CD4-positive, alpha-beta T cell treated with Interleukin-1 beta for 1 hour (primary cell): ENCODE data around the gene SCFD2.
"Not testable (repeated sequence)": the region's sequence is repeated elsewhere in the genome, so short reads cannot be mapped to it uniquely, and the experiment has no call there.

ENCODE experiments used
- DNase-seq, 2 donors: peaks; one replicate each; pipeline ENCODE4 v3.0.0-alpha.2; 2020 to 2022

Gene SCFD2

DNA sequence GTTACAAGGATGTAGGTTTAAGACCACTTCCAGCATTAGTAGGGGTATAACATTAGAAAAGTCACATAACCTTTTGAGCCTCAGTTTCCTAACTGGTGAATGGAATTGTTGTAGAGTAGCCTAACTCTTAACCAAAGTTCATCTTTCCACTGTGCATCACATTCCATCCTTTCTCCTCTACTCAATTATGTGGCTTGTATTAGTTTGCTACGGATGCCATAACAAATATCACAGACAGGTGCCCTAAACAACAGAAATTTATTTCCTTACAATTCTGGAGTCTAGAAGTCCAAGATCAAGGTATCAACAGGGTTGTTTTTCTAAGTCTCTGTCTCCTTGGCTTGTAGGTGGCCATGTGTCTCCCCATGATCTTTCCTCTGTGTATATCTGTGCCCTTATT is 271.8 kb downstream of the SCFD2 start:
- DNase-seq: no peak

DNA sequence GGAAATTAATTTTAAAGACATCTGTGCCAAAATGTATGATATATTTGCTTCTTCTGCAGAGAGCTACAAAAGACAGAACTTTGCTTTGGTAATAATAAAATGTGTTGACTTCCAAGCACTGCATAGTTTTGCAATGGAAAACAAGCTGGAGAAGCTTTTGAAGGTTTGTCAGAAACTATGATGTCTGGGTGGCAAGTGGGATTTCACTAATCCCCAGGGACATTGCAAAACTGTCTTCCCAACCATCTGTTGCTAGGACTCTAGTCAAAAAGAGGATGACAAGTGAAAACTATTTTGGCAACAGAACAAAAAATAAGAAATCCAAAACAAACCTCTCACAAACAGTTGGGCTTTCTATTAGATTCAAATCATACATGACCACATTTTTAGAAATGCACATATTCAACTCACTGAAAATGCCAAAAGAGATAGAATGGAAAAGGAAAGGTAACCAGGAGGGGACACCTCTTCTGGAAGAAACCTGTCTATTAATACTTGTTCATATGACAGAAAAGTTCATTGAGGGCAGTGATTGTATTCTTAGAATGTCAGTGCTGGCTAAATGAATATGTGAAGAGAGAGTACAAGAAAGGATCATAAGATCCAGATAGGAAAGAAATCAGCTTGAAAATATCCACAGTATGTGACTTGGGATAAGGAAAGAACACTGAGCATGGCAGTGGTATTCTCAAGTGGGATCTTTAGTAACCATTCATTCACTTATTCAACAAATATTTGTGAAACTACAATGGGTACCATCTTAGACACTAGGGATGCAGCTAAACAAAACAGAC is 275.7 kb downstream of the SCFD2 start:
- no peak for DNase-seq

DNA sequence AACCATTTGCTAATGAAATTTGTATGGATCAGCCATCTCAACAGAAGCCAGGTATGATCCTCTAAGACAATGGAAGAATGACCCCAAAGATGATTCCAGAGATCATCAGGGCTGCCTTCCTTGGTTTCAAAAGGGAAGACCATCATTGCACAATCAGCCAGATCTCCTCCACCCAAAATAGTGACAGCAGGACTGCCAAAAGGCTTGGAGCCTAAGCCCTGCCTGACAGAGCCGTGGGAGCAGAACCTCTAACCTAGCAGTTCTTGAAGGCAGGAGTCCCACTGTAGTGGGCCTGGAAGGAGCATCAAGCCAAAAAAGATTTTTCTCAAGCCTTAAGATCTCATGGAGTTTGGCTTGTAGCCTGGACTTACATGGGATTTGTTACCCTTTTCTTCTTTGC is 277.7 kb downstream of the SCFD2 start:
- DNase-seq: no peak

GRCh38 chr4:53076374-53076958 is 289.4 kb downstream of the SCFD2 start:
- DNase-seq: no peak

GRCh38 chr4:53075162-53075785 is 290.6 kb downstream of the SCFD2 start:
- no peak for DNase-seq

DNA sequence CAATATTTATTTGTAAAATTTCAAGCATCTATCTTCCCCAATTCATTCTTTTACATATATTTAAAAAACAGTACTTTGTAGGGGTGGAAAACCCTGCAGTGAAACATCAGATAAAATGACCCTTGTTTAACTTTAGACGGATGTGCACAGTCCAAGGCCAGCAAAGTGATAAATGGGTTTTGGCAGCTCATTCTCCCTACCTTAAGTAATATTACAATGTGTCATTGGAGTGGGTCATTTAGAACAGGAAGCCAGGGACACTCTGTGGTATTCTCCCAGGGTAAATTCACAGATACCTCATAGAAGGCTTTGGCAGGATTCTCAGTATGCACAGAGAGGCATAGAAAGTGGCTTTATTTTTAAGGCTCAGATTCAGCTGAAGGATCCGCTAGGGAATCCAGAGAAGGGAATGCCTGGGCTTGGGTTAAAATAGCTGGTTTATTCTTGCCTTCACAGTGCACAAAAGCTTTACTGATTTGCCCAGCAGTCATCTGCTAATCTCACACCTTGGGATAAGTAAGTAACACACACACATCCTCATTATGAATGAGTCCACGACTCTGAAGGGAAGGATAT is 297.0 kb downstream of the SCFD2 start:
- no peak for DNase-seq

DNA sequence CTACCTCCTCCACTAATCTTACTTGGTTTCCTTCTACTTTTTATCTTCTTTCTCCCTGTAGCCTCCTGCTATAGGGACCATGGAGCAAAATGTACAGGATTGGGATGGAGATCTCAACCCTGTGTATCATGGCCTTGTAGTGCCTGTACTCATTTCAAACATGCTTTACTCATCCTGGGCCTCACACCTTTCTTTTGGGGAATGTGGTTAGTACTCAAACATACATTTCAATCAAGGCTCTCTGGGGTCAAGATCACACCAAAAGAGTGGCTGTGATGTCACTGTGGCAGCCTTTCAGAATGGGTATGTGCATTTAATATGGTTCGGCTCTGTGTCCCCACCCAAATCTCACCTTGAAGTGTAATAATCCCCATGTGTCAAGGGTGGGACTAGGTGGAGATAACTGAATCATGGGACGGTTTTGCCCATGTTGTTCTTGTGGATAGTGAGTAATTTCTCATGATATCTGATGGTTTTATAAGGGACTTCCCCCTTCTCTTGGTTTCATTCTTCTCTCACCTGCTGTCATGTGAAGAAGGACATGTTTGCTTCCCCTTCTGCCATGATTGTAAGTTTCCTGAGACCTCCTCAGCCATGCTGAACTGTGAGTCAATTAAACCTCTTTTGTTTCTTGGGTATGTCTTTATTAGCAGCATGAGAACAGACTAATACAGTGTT is 298.6 kb downstream of the SCFD2 start:
- DNase-seq: no peak

DNA sequence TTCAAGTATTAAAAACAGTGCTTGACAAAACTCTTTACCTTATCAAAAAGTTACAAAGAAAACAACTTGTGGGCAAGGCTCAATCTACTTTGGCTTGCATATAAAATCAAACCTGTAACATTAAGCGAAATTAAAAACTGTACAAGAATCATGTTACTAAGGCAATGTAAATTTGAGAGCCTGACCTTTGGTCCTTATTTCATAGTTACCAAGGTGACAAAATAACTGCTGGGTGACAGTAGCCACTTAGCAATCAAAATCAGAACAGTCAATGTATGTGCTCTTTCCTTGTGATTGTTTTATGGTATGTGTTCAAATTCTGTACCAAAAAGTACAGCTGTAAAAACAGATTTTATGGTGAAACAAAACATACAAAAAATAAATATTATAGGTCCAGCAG is 299.7 kb downstream of the SCFD2 start:
- DNase-seq: no peak

DNA sequence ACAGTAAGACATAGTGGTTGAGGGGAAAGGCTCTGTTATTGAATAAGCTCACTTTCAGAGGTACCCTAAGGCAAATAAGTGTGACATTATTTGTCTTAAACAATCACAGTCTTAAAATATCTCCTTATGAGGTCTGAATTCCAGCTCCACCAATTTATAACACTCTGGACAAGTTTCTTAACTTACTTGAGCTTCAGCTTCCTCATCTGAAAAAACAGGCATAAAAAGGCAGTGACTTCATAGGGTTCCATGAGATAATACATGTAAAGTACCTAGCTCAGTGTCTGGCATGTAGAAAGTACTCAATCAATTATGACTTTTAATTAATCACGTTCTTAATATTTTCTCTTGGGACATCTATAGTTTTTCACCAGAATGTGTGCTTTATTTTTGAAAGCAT is 301.3 kb downstream of the SCFD2 start:
- no peak for DNase-seq

DNA sequence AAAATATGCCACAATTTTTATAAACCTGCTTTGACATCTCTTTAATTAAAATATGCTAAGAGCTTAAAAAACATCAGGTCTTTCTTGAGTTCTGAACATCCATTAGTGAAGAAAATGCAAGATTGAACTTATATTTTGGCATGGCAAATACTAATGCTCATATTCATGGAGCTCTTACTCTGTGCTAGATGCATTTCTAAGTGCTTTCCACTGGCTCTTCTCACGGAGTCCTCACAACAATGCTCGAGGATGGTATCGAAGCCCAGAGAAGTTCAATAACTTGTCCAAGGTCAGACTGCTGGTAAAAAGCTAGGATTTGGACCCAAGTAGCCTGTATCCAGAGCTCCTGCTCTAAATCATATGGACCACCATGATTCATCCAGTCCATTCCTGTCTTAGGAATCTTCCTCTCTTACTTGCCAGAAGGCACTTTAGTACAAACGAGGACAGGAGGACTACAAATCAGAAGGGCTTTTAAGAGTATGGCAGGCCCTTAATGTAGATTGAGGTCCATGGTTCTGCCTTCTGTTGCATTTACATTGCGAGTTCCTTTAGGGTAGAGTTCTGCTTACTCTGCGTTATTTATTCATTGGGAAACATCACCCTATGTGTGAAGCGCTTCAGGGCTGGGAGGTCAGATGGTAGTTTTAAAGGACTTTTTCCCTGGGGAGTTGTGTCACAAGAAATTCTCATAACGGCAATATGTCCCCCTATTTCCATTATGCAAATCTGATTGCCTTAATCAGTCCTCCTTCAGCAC is 304.6 kb downstream of the SCFD2 start:
- no peak for DNase-seq

GRCh38 chr4:53060278-53060677 is 305.6 kb downstream of the SCFD2 start:
- no peak for DNase-seq

DNA sequence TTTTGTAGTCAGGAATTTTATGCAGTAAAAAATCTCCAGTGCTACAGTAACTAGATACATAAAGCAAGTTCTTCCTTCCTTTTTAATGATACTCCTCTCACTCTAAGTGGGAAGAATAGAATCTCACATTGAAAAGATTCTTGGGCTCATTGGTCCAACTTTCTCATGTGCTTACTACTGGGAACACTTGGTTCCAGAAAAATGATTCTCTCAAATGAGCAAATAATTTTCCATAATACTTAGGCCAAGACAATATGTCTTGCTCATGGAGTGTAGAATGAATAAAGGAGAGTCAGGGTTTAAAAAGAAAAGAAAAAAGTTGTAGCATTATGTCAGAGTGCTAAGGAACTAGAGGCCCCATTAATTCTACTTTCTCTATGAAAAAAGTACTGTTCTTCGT is 306.0 kb downstream of the SCFD2 start:
- no peak for DNase-seq

DNA sequence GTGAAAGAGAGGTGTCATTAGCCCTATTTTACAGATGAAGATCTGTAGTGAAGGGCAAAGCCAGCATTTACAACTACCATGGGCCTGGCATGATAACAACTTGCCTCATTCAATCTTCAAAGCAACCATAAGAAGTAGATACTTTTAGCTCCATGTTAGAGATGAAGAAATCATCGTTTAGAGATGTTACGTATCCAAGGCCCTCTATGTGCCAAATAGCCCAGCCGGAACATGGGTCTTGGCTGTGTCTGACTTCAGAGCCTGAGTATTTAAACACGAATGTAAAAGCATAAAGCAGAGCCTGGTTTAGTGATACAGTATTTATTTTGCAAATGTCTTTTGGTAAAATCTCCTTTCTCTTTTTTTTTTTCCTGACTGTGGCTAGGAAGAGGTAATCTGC is 306.6 kb downstream of the SCFD2 start:
- no peak for DNase-seq

DNA sequence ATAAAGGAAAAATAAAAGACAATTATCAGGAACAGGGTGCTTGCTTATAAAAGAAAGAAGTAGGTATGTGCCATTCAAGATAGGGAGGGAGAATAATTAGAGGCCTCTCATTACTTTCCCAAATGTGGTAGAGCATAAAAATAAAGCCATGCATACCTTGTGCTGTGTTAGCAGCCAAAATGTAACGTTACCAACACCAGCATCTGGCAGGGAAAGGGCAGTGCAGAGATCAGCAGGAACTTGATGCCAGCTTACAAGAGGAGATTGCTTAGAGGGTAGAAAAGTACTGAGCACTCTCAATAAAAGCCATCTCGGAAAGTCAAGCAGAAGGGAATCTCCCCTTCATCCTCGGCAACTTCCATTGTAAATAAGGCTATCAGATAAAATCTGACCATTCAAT is 308.2 kb downstream of the SCFD2 start:
- DNase-seq: no peak

DNA sequence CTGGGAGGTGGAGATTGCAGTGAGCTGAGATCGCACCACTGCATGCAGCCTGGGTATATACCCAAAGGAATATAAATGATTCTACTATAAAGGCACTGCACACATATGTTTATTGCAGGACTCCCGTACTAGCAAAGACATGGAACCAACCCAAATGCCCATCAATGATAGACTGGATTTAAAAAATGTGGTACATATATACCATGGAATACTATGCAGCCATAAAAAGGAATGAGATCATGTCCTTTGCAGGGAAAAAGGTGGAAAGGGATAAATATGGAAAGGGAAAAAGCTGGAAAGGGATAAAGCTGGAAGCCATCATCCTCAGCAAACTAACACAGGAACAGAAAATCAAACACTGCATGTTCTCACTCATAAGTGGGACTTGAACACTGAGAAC is 308.8 kb downstream of the SCFD2 start:
- not testable (repeated sequence) for DNase-seq

DNA sequence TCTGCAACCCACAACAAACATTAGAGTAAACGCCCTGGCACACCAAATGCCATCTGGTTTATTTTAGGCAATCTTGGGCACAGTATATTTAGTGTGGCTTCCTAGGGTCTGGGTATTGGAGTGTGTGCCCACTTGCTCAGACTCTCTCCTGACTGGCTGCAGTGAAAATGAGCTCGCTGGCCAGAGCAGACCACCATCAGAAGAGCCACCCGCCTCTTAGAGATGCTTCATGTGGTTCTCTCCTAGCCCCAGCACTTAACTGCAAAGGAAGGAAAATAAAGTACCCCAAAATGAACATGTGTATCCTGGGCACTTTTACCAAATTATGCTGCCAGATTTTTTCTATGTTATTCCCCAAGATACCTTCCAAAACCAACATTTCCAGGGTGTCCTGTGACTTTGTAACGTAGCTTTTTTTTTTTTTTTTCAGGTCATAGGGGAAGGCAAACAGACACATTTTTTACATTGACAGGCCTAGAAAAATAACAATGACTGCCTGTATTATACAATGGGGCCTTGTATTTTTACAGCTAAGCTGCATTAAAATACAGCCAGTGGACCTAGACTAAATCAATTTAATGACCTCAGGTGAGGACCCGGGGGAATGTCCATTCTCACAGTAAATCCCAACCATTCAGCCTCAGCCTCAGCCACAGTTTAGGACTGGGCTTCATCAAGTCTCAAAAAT is 310.0 kb downstream of the SCFD2 start:
- no peak for DNase-seq

- no peak for DNase-seq
Measured at GRCh38 chr4:53055274-53055673, 310.6 kb downstream of the SCFD2 start.

DNA sequence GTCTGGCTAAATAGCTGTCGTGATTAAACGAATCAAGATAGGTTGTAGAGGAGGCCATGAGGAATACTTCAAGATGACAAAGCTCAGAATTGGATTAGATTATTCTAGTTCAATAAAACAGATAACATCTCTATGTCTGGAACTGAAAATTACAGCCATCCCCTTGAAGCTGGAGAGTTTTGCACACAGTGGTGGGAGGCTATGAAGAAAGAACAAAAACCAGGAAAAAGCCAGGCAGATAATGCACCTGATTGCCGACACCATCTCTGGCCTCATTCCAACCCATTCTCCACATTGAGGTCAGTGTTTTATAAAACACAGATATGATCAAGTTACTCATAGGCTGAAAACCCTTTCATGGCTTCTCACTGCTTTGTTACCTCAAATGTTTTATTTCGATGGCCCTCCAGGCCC is 315.5 kb downstream of the SCFD2 start:
- no peak for DNase-seq

- no peak for DNase-seq
Measured at GRCh38 chr4:53049528-53049927, 316.3 kb downstream of the SCFD2 start.

- no peak for DNase-seq
Measured at GRCh38 chr4:53044651-53044960, 321.3 kb downstream of the SCFD2 start.

DNA sequence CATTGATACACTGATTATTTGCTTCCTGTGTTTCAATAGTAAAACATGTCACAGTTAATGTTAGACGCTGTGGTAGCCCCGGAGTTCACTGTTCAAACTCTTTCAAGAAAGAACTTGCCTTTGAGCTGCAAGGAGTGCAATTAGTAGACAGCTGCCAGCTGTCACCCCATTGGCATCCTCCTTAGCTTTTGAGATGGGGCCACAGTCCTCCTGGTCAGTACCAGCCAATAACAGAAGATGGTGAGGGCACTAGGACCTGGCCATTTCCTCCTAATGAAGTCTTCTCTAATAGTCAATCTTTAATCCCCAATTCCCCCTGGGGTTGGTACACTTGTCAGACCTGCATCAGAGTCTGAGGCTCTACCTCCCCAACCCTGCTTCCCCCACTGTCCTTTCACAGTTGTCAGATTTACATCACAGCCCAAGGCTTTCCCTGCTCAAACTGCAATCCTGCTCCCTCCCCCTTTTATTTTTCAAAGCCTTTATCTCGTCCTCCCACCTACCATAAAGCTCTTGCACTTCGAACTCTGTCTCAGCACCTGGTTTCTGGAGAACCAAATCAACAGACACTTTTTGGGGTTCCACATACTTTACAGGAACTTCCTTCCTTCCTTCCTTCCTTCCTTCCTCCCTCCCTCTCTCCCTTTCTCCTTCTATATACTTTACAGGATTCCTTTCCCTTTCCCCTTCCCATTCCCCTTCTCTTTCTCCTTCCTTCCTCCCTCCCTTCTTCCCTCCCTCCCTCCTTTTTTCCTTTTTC is 321.8 kb downstream of the SCFD2 start:
- DNase-seq: no peak
